ENCODE results near the gene TNFRSF6B.

DNA sequence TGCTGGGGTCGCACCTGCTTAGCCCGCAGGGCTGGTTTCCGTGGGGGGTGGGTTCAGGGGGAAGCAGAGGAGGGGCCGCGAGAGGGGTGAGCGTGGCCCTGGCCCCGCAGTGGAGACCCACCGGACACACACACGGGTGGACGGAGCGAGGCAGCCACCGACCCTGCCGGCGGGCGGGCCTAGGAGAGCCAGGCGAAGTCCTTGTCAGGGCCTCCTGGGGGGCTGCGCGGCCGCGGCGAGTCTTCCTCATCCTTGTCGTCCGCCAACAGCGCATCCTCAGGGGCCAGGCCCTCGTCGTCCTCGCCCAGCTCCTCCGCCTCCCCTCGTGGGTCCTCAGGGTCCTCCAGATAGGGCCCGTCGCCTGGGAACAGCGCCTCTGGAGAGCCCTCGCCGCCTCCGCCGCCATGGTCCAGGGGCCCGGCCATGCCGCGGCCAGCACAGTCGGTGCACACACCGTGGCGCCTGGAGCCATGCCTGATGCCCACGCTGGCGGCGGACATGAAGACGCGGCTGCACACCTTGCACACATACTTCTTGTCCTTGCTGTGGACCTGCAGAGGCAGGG is 50.4 kb downstream of the TNFRSF6B start:
- TF ChIP-seq SREBF2 (IDR thresholded peaks at IDR 0.05), result no peak
- TF ChIP-seq, protein P1, sequence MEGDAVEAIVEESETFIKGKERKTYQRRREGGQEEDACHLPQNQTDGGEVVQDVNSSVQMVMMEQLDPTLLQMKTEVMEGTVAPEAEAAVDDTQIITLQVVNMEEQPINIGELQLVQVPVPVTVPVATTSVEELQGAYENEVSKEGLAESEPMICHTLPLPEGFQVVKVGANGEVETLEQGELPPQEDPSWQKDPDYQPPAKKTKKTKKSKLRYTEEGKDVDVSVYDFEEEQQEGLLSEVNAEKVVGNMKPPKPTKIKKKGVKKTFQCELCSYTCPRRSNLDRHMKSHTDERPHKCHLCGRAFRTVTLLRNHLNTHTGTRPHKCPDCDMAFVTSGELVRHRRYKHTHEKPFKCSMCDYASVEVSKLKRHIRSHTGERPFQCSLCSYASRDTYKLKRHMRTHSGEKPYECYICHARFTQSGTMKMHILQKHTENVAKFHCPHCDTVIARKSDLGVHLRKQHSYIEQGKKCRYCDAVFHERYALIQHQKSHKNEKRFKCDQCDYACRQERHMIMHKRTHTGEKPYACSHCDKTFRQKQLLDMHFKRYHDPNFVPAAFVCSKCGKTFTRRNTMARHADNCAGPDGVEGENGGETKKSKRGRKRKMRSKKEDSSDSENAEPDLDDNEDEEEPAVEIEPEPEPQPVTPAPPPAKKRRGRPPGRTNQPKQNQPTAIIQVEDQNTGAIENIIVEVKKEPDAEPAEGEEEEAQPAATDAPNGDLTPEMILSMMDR (IDR thresholded peaks at IDR 0.05), result no peak
- TF ChIP-seq HDAC2 (IDR thresholded peaks at IDR 0.05), result no peak
- no peak for TF ChIP-seq CHD2 (IDR thresholded peaks at IDR 0.05; ENCODE audit: low read length, partially characterized antibody)
- TF ChIP-seq, protein P2, sequence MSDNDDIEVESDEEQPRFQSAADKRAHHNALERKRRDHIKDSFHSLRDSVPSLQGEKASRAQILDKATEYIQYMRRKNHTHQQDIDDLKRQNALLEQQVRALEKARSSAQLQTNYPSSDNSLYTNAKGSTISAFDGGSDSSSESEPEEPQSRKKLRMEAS (IDR thresholded peaks at IDR 0.05), result no peak
- TF ChIP-seq MAFK (IDR thresholded peaks at IDR 0.05; ENCODE audit: partially characterized antibody), result no peak
- TF ChIP-seq CBX2 (IDR thresholded peaks at IDR 0.05; ENCODE audit: borderline replicate concordance, low read depth), result no peak
- TF ChIP-seq POLR2A (IDR thresholded peaks at IDR 0.05; ENCODE audit: low read length), result no peak
- no peak for TF ChIP-seq MYC (IDR thresholded peaks at IDR 0.05; ENCODE audit: borderline replicate concordance, low read length)
- TF ChIP-seq JUNB (IDR thresholded peaks at IDR 0.05), result no peak
- no peak for TF ChIP-seq RAD21 (conservative IDR thresholded peaks at IDR 0.05 in 1 of 2, IDR thresholded peaks at IDR 0.05 in 1 of 2)
- TF ChIP-seq EP300 (IDR thresholded peaks at IDR 0.05), result no peak
- TF ChIP-seq ZFP36 (IDR thresholded peaks at IDR 0.05; ENCODE audit: borderline replicate concordance, partially characterized antibody), result no peak
- TF ChIP-seq CEBPB (IDR thresholded peaks at IDR 0.05), result no peak
